Umbilical cord (tissue), 2 donors: ENCODE data around the gene MX2. TPM values are rescaled to one million over a fixed set of nuclear protein-coding genes. Genes with fewer than 3 reads are reported as not detected.

Source experiments
- DNase-seq: peaks from one replicate; pipeline ENCODE4 v3.0.0-alpha.2; 2015; ENCODE audit warnings: low spot score
- total RNA-seq: library from RNA; depleted of rRNA; stranded (reverse); fragments of >200 nt; gene quantifications from one replicate; pipeline ENCODE4 v1.2.3, GENCODE V29; 2014; ENCODE audit warnings: low replicate concordance; ENCODE audit not compliant: insufficient read depth

The MX2 gene
- total RNA-seq, 1 donor from 2014 or later = 14.2 TPM

- DNase-seq = no peak
Measured at GRCh38 chr21:41363370-41364270, 1.8 kb downstream of the MX2 start.

DNA sequence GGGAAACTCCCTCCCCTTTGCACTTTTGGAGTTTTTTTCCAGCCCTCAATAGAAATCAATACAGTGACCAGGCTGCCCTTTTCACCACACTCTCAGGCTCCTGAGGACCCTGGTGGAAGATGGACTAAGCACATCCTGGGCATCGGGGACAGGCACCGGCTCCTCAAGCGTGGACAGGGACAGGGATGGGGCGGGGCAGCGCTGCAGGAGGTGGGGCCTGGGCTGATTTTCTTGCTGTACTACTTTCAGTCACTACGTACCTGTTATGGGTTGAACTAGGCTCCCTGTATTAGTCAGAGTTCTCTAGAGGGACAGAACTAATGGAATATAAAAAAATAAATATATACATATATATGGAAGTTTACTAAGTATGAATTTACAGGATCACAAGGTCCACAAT lies 2.5 kb downstream of the MX2 start:
- DNase-seq = no peak

- no peak for DNase-seq
Measured at GRCh38 chr21:41365377-41366107, 3.7 kb downstream of the MX2 start.

DNA sequence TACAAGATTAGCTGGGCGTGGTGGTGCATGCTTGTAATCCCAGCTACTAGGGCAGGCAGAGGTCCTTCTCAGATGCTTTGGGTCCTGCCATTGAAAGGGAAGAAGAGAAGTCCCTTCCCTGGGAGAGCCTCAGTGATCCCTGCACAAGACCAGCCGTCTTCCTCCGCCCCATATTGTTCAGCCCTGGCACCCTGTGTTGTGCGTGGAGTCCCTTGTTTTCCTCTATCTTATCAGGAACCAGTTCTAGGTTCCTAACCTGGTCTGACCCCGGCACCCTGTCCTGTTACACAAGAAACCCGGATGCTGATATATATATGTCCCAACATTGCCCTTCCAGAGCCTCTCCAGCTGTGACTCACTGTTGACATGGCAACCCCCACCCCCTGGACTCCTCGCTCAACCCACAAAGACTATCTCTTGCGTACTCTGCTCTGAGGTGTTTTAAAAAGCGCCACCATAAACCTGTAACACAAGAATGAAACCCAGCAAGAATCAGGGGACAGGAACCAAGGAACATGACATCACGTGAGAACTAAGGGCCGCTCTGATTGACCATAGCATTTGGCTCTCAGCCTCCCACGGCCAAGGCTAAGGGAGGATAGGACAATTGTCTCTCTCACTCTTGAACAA lies 4.8 kb downstream of the MX2 start:
- DNase-seq = peak; percentile 79

GRCh38 chr21:41367301-41367944 lies 5.6 kb downstream of the MX2 start:
- DNase-seq = peak; percentile 26

DNA sequence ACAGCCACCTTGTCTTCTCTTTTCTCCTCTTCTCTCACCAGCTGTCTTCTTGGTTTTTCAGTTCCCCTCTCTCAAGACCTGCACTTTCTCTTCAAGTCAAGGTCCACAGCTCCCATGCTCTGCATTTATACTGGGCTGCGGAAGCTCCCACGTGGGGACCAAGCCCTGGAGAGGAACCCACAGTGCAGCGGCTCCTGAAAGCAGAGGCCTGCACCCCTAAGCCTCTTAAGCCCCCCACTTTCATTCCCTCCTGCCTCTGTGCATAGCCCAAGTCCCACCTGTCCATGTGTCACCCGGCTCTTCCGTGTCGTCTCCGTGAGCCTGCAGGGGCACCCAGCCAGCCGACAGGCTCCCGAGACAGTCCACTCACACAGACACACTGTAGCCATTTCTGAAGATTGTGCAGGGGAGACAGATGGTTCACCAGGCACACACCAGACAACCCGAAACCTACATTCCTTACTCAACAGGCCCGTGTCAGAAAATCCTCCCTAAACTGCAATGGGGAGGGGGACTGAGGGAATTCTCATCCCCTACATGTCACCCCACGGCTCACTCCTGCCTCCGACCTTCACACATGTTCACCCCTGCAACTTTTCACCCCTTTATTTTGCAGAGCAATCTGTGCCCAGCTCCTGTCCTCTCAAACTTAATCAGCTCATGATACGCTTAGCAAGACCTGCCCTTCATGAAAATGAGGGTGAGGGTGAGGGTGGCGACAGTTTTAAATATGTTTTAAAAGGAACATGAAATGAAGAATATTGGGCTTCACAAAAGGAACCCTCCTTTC lies 6.3 kb downstream of the MX2 start:
- no peak for DNase-seq

DNA sequence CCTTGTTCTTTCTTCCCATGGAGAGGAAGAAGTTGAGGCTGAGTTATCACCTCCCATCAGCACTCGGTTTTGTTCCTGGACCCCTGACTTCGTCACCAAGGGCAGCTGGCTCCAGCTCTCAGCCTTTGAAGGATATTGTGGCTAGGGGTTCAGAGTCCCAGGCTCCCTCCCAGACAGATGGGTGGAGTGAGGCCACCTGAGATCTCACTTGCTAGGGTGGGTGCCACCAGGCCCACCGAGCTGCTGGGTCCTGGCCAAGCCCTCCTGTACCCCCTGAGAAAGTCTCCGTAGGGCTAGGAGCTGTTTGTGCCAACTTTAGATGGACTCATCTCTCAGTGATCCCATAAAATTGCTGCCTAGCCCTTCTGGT lies 6.9 kb downstream of the MX2 start:
- no peak for DNase-seq

DNA sequence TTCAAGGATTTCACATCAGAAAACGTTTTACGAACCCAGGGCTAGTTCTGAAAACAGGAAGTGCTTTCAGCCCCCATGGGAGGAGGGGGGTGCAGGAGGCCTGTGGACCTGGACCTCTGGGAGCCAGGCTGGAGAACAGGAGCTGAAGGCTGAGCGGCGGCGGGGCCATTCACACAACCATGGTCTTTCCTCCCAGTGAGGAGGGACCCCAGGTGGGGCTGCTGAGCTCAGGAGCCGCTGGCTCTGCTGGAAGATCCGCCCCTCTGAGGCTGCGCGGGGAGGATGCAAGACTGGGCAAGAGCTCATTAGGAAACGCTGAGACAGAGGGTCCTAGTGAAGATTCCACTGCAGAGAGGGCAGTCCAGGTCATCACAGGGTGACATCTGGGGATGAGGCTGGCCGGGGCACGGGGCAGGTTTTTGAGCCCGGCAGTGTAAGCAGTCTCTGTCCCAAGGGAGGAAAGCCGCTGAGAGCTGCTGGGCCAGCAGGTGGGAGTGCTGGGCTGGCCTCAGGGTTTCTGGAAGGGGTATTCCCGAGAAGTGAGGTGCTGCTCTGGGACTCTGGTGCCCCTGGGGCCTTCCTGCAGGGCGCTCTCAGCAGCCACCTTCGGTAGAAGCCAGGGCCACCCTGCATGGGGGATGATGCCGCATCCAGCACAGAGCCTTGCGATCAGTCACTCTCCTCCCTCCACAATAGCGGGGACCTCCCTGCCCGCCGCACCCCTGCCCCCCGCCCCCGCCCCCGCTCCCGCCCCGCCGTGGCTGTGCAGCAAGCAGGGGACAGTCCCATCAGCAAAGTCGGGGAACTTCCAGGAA lies 7.5 kb downstream of the MX2 start:
- DNase-seq = peak; percentile 25

DNA sequence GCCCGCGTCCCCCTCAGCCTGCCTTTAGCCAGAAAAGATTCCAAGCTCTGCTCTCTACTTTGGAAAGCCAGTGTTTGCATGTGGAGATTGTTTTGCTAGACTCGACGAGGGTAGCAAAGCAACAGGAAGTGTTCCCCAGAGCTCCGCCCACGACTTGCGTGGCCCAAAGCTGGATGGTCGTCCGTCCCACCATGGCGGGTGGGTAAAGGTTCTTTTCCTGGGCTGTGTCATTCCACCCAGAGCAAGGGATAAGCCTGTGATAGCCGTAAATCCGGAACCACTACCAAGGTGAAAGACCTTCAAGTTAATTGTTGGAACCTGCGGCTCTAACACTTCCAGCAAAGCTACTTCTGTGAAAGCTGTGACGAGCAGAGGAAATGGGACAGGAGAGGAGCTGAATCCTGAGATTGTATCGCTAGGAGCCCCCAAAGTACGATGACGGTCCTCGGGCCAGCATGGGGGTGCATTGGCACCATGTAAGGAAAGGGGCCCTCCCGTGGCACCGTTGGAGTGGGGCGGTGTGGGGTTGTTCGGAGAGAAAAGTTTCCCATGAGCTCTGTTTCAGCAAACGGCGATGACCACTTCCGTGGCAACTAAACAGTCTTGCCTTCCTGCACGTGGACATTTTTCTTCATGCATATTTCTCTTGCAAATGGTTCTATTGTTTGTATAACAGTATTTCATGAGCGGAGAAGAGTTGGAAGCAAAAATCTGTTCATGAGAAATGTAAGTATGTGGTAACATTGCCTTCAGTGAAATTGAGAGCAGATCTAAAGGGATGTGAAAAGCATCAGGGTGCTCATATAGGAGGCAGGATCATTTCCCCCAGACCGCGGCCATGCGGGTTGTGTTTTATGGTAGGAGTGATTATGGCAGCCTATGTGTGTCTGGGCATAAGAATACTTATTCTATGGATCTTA lies 8.4 kb downstream of the MX2 start:
- DNase-seq = no peak

DNA sequence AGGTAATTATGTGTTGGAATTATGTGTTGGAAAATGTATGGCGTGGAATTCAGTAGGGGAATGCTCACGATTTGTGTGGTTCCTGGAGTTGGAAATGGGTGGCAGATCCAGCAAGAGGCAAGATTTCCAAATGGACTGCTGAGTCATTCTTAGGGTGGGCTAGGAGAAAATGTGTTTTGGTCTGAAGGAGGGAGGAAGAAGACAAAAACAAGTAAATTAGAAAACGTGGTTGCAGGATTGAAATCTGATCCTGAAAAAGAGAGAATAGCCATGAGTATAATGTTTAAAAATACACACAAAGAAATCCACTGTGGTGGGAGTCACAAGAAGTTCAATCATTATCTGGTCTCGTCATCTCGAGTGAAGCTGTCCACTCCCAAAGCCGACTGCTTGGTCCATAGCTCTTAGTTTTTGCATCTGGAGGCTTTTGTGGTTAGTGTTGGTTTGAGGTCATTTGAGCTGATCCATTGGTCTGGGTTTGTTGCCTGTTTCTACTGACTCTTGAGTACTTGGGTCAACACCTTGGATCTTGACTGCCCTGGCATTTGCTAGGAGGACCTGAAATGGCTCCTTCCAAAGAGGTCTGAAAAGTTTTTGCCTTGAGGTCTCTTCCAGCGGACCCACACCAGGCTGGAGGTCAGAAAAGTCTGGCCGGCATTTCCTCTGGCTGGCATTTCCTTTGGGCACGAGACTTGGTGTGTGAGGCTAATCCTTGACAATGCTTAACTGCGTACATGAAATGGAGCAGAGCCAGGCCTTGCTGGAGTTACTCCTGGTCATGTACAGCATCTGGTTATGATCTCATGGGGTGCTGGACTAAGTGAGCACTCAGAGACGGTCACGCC lies 9.2 kb downstream of the MX2 start:
- DNase-seq = no peak

GRCh38 chr21:41371685-41372030 lies 9.8 kb downstream of the MX2 start:
- no peak for DNase-seq

GRCh38 chr21:41373253-41373652 lies 11.4 kb downstream of the MX2 start:
- no peak for DNase-seq

- no peak for DNase-seq
Measured at GRCh38 chr21:41373763-41374162, 11.9 kb downstream of the MX2 start.

DNA sequence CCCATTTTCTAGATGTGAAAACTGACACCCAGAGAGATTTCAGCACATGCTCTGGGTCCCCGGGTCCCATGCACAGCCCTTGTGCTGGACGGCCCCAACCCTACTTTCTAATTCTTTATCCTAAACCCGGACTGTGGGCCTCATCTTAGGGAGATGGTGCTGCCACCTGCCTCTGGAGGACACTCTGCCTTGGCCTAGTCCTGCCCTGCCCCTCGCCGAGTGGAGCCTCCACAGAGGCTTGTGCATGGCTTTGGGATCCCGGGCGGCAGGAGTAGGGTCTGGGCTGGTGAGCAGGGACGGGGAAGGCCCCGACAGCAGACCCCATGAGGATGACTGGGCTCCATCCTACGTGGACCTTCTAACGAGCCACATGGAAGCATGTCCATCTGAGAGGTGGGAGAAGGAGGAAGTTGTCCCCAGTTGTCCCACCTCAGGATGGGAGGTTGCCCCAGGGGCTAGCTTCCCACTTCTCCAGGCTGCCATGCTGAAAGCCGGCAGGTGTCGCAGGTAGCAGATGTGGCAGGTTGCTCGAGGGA lies 12.4 kb downstream of the MX2 start:
- no peak for DNase-seq

DNA sequence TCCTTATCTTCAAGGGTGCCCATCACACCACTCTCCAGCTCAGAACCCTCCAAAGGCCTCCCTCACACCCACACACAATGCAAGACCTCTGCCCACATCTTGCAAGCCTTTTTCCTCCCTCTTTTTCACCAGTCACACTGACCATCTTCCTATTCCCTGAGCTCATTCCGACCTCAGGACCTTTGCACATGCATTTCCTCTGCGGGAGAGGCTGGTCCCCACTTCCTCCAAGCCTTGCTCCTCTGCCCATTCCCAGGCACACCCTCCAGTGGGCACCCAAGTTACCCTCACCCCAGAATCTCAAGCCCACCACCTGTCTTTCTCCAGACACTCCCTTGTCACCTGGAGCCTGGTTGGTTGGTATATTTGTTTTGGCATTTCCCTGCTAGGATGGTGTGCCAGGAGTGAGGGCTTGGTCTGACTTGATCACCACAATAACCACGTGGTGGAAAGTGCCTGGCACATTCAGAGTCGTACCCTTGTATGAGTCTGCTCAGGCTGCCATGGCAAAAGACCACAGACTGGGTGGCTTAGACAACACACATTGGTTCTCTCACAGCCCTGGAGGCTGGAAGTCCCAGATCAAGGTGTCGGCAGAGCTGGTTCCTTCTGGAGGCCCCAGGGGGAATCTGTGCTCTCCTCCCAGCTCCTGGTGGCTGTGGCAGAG lies 13.2 kb downstream of the MX2 start:
- DNase-seq = no peak

DNA sequence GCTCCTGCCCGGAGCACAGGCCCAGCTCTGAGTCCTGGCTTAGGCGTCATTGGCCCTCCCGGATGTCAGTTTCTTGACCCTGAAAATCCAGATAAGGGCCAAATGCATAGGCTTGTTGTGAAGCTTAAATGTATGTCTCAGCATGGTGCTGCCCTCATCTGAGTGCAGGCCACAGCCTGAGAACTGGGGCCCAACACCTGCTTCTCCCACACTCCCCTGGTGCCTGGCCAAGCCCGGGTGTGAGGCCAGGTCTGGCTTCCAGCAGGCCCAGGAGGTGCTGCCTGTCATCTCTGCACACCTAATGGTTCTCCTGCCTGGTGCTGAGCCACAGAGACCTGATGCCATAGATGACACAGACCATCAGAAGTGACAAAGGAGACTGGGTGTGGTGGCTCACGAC lies 14.0 kb downstream of the MX2 start:
- no peak for DNase-seq

DNA sequence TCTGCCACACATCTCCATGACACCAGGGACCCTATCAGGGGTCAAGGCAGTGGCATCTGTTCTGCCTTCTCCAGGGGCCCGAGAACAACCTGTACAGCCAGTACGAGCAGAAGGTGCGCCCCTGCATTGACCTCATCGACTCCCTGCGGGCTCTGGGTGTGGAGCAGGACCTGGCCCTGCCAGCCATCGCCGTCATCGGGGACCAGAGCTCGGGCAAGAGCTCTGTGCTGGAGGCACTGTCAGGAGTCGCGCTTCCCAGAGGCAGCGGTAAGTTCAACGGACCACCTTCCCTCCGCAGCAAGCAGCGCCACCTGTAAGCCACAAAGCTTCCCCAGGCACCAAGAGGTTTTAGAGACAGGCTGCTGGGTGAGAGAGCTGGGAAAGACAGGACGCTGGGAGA lies 15.9 kb downstream of the MX2 start:
- DNase-seq = no peak

DNA sequence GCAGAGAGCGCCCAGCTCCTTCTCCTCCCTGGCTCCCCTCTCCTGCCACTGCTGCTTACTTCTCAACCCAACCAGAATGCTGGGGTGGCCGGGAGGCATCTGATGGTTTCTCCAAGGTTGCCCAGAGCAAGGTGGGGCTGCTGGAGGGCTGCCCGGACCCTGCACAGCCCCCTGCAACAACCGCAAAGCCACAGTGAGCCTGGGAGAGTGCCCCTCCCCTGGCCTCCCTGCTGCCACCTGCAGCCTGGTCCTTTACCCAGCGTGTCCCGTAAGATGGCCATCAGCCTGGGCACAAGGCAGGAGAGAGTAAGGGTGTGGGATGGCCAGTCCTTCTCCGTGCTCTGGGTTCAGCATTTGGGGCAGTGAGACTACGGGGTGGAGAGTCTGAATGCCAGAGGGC lies 17.0 kb downstream of the MX2 start:
- no peak for DNase-seq
